AG04449 (cell line): ENCODE data around the gene SUGCT.

ENCODE experiments used
- CTCF ChIA-PET: fragments of 350-600 bp; formaldehyde crosslinking; extraction: SDS; loops from one replicate; lab custom pipeline; 2021; ENCODE audit warnings: antibody characterized with exemption; lab: Yijun Ruan, JAX
- POLR2A ChIA-PET: fragments of 400-600, 350-600 bp; formaldehyde crosslinking; extraction: SDS; loops from one replicate; lab custom pipeline; 2020; ENCODE audit warnings: antibody characterized with exemption, inconsistent platforms; lab: Yijun Ruan, JAX
- DNase-seq: peaks from one replicate; pipeline ENCODE4 v3.0.0-alpha.2; 2010; ENCODE audit warnings: low read depth, low spot score
- H3K4me3 ChIP-seq: 2 replicates; pipeline ENCODE4 v1.5.1; 2011; ENCODE audit warnings: low read depth, mild to moderate bottlenecking, control low read depth, low read length
- TF ChIP-seq, protein P1 (sequence below): IDR thresholded peaks from one replicate; pipeline ENCODE4 v1.5.1; 2011; ENCODE audit warnings: mild to moderate bottlenecking, moderate library complexity, low read length, control low read depth, inconsistent platforms; ENCODE audit not compliant: insufficient read depth; ENCODE audit errors: missing control alignments

Gene SUGCT

DNA sequence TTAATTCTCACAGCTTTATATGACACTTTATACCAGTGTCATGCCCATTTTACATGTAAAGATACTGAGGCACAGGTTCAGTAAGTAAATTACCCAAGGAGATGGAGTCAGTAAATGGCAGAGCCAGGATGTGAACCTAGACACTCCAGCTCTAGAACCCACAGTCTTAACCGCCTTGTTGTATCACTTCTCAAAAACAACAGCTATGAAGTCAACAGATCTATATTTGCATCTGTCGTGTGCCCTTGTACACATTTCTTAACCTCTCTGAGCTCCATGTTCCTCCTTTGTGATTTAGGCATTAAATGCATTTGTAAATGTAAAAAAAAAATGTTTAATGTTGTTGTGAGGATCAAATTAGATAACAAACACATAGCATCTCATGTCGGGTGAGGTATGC is 716.2 kb downstream of the SUGCT start:
- CTCF ChIA-PET, result no interaction called here

DNA sequence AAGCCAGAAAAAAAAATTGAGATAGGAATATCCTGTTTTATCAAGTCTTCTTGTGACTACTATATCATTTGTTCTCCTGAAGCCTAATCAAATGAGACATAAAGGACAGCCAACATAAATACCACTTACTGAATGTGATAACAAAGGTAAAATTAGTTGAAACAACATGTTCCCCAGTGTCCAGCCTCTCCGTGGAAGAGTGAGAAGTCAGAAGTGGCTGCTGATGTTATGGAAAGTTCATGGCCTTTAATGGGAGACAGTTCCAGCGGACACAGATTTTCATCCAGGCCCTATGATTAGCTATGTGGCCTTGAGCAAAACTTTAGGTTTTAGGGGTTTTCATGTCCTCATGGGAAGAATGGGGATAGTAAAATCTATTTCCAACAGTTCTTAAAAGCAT is 724.3 kb downstream of the SUGCT start:
- no peak overlapping the region for H3K4me3 ChIP-seq
- no peak for DNase-seq
- ChIA-PET POLR2A (no interaction called here), CTCF (interaction anchor here (0.6 to 1.4 kb wide), 2 partner anchors 18 to 846 kb away, joined by 3 read pairs; no protein-coding TSS in a partner anchor)
- TF ChIP-seq, protein P1, sequence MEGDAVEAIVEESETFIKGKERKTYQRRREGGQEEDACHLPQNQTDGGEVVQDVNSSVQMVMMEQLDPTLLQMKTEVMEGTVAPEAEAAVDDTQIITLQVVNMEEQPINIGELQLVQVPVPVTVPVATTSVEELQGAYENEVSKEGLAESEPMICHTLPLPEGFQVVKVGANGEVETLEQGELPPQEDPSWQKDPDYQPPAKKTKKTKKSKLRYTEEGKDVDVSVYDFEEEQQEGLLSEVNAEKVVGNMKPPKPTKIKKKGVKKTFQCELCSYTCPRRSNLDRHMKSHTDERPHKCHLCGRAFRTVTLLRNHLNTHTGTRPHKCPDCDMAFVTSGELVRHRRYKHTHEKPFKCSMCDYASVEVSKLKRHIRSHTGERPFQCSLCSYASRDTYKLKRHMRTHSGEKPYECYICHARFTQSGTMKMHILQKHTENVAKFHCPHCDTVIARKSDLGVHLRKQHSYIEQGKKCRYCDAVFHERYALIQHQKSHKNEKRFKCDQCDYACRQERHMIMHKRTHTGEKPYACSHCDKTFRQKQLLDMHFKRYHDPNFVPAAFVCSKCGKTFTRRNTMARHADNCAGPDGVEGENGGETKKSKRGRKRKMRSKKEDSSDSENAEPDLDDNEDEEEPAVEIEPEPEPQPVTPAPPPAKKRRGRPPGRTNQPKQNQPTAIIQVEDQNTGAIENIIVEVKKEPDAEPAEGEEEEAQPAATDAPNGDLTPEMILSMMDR, result no peak

More for the DNA sequence above, 716.2 kb downstream of the SUGCT start:
- POLR2A ChIA-PET, result no interaction called here
- DNase-seq, result no peak
- no peak overlapping the region for H3K4me3 ChIP-seq
- TF ChIP-seq, protein P1, result no peak

GRCh38 chr7:40859965-40860543 is 725.2 kb downstream of the SUGCT start:
- CTCF ChIA-PET, result interaction anchor here (0.6 kb wide), 1 partner anchor 17 kb away, joined by 3 read pairs; no protein-coding TSS in a partner anchor
- POLR2A ChIA-PET, result no interaction called here
- DNase-seq, result no peak
- H3K4me3 ChIP-seq, result no peak overlapping the region
- TF ChIP-seq, protein P1, result no peak

DNA sequence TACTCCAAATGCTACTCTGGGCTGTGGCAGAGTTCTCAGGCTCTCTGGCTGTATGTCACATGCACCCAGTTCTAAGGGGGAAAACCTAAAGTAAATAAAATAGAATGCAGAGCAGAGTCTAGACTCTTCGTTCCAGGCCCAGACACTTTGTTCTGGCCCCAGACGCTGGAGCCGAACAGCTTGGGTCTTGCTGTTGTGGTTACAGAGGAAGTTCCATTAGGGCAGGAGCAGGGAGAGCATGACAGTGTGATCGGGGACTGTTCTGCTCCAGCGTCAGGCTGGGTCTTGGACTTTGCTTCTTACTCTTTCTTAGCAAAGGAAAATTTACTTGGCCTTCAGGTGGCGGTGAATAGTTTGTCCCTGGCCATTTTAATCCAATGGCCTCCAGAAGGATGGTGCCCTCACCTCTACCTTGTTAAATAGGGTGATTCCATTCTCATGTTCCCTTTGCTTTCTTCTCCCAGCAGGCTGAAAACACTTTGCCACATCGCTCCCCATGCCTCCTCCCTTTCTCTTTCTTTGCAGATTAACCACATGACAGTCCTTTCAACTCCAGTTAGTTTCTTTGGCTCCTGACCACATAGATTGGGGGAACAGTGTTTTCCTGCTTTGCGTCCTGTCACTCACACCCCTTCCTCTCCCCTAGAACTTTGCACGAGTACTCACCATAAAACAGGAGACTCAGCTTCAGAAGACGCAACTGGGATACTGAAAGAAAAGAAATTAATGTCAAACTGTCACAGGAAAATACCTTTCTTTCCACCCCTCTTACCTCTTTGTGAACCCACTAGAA is 730.8 kb downstream of the SUGCT start:
- POLR2A ChIA-PET, result no interaction called here
- no peak for DNase-seq
- CTCF ChIA-PET, result interaction anchor here (1.1 to 1.6 kb wide), 5 partner anchors 9 to 633 kb away, joined by 3 to 6 read pairs (median 3); no protein-coding TSS in a partner anchor
- TF ChIP-seq, protein P1, result no peak
- no peak overlapping the region for H3K4me3 ChIP-seq

DNA sequence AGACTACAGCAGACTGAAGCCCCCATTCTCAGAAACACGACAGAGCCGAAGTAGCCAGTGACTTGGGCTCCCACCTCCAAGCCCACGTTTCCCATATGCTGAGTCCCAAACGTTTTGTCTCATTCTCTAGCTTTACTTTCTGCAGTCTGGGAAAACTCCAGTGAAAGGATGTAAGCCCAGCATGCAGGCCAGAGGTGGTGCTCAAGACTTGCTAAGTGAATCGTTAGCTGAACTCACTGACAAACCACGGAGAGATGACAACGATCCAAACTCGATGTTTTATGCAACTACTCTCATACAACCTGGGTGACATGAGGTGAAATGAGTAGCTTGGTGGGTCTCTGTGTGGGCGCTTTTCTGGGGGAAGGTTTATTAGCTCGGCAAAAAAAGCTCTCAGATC is 731.8 kb downstream of the SUGCT start:
- ChIA-PET CTCF (interaction anchor here (1.0 to 1.6 kb wide), 8 partner anchors 10 to 839 kb away, joined by 3 to 6 read pairs (median 3); no protein-coding TSS in a partner anchor), POLR2A (no interaction called here)
- H3K4me3 ChIP-seq, result no peak overlapping the region
- DNase-seq, result no peak
- TF ChIP-seq, protein P1, result peak; percentile 27

DNA sequence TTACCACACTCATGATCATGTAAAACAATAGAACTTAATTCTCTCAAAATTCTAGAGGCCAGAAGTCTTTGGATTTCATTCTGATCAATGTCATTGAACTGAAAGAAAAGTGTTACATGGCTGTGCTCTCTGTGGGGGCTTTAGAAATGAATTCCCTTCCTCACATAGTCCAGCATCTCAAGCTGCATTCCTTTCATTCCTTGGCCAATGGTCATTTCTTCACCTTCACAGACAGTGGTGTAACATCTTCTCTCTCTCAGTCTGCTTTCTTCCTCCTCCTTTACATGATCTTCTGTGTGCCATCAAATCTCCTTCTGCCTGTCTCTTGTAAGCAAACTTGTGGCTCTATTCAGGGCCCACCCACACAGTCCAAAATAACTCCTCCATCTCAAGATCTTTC is 735.3 kb downstream of the SUGCT start:
- TF ChIP-seq, protein P1, result no peak
- ChIA-PET POLR2A (no interaction called here), CTCF (no interaction called here)
- no peak for DNase-seq
- H3K4me3 ChIP-seq, result no peak overlapping the region
